HG02884 (cell line): Measurements from ENCODE around the gene MTPN.
A peak's percentile ranks its signal among the peaks of the same experiment; 100 is the strongest.

Experiments
- ATAC-seq: cut with Tn5 transposase; IDR thresholded peaks from one replicate; pipeline ENCODE4 v1.9.1; 2021; ENCODE audit warnings: mild to moderate bottlenecking, moderate library complexity; ENCODE audit not compliant: unreplicated experiment

Gene MTPN

GRCh38 chr7:135977007-135977741 lies at the start of gene MTPN:
Gene MTPN (minus strand): TSS chr7:135977359. CDS start chr7:135977100, 259 bp downstream.
- ATAC-seq = peak; percentile 47

- ATAC-seq = no peak
These were observed 49.0 kb upstream of the MTPN start for GRCh38 chr7:136026209-136026608.

GRCh38 chr7:136023134-136023869 lies 46.1 kb upstream of the MTPN start:
- no peak for ATAC-seq

- ATAC-seq = no peak
These were observed 43.4 kb upstream of the MTPN start for GRCh38 chr7:136020556-136020955.

- ATAC-seq = no peak
These were observed 40.9 kb upstream of the MTPN start for GRCh38 chr7:136018104-136018503.

- peak; percentile 68 for ATAC-seq
These were observed 39.7 kb upstream of the MTPN start for GRCh38 chr7:136016649-136017395.

- no peak for ATAC-seq
These were observed 38.5 kb upstream of the MTPN start for GRCh38 chr7:136015638-136016037.

- no peak for ATAC-seq
These were observed 37.5 kb upstream of the MTPN start for GRCh38 chr7:136014659-136015058.

- ATAC-seq = no peak
These were observed 35.1 kb upstream of the MTPN start for GRCh38 chr7:136012238-136012637.

- ATAC-seq = no peak
These were observed 32.4 kb upstream of the MTPN start for GRCh38 chr7:136009488-136010079.

GRCh38 chr7:136006208-136006607 lies 29.0 kb upstream of the MTPN start:
- no peak for ATAC-seq

GRCh38 chr7:136004083-136004482 lies 26.9 kb upstream of the MTPN start:
- no peak for ATAC-seq

GRCh38 chr7:136002802-136003201 lies 25.6 kb upstream of the MTPN start:
- no peak for ATAC-seq

GRCh38 chr7:136000288-136000913 lies 23.2 kb upstream of the MTPN start:
- ATAC-seq = no peak

- no peak for ATAC-seq
These were observed 20.9 kb upstream of the MTPN start for GRCh38 chr7:135998081-135998480.

- ATAC-seq = no peak
These were observed 18.6 kb upstream of the MTPN start for GRCh38 chr7:135995748-135996147.

GRCh38 chr7:135994466-135995205 lies 17.5 kb upstream of the MTPN start:
- peak; percentile 15 for ATAC-seq

- ATAC-seq = peak; percentile 42
These were observed 16.8 kb upstream of the MTPN start for GRCh38 chr7:135993950-135994349.

- ATAC-seq = no peak
These were observed 14.7 kb upstream of the MTPN start for GRCh38 chr7:135991906-135992305.

GRCh38 chr7:135991322-135991721 lies 14.2 kb upstream of the MTPN start:
- no peak for ATAC-seq
